Activated naive CD8-positive, alpha-beta T cell treated with anti-CD3 and anti-CD28 coated beads, Interleukin-2, amount 10 ng/mL, durations not matched to agents 7 days and 5 days (primary cell): Measurements from ENCODE around the gene VDAC1. TPM values are rescaled to one million over a fixed set of nuclear protein-coding genes. Genes with fewer than 3 reads are reported as not detected.

Experiments
- ATAC-seq: fragments of 150-1000 bp; cut with Tn5 transposase; one replicate; pipeline ENCODE4 v1.10.0; 2021; ENCODE audit warnings: low read depth, moderate library complexity
- POLR2A ChIA-PET: fragments of 350-600 bp; sonication (Branson Sonifier 250); formaldehyde crosslinking; loops from one replicate; lab custom pipeline; 2021; ENCODE audit warnings: antibody characterized with exemption; lab: Charles Lee
- DNase-seq: peaks from one replicate; pipeline ENCODE4 v3.0.0; 2021
- H3K27ac Mint-ChIP-seq: one replicate; pipeline ENCODE4 v1.8.0; 2022; ENCODE audit warnings: mild to moderate bottlenecking, mixed read lengths
- H3K27me3 Mint-ChIP-seq: one replicate; pipeline ENCODE4 v1.8.0; 2022; ENCODE audit warnings: mild to moderate bottlenecking, moderate library complexity, mixed read lengths
- H3K36me3 Mint-ChIP-seq: one replicate; pipeline ENCODE4 v1.8.0; 2021; ENCODE audit warnings: mild to moderate bottlenecking, mixed read lengths
- H3K4me1 Mint-ChIP-seq: one replicate; pipeline ENCODE4 v1.8.0; 2021; ENCODE audit warnings: mixed read lengths
- H3K4me3 Mint-ChIP-seq: one replicate; pipeline ENCODE4 v1.8.0; 2022; ENCODE audit warnings: mild to moderate bottlenecking, moderate library complexity, mixed read lengths
- H3K9me3 Mint-ChIP-seq: one replicate; pipeline ENCODE4 v1.8.0; 2021; ENCODE audit warnings: mixed read lengths
- total RNA-seq, 2 experiments: library from RNA; stranded (reverse); gene quantifications; one replicate each; pipeline ENCODE4 v1.2.3, GENCODE V29; 2021

The VDAC1 gene
- total RNA-seq, 2 experiments from 2014 or later: 194 to 199 TPM

DNA sequence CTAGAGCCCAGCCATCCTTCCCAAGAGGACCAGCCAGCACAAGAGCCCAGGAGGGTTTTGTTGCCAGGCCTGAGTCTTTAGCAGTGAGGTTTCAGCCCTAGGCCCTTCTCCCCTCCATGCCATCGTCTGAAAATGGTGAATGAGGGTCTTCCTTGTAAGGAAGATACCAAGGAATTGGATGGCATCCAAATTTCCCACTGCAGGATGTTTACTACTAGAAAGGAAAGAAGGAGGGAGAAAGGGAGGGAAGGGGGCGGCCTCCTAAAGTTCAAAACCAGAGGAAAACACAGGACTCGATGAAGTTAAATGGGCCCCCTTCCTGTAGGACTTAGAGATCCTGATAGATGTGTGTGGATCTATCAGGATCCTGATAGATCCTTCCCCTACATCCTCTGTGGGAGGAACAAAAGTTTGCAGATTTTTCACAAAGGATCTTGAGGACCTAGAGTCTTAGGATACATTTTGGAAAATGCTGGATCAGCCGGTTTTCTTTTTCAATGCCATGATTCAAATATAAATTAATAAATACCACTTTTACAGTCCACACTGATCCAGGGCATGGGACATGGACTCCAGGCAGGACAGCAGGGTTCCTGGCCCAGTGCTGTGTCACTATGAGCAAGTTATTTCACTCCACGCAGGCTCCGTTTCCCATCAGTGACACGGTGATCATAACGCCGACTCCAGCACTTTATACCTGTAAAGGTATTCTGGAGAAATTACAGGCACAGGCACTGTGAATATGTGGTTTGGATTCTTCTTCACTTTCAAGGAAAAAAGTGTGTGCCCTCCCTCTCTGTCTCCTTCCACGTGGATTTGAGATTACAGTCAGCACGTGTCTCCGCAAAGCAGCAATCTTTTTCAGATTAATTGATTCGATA is 77.2 kb downstream of the VDAC1 start:
- no peak overlapping the region for H3K27ac Mint-ChIP-seq
- DNase-seq (no peak), ATAC-seq (no peak)
- no peaks in the 10 kb centered on the region for H3K9me3 Mint-ChIP-seq
- POLR2A ChIA-PET: no interaction called here
- H3K4me1 Mint-ChIP-seq: peaks cover 7% of the 10 kb centered on the region
- H3K36me3 Mint-ChIP-seq: no peaks in the 10 kb centered on the region
- H3K27me3 Mint-ChIP-seq: peaks cover 3% of the 10 kb centered on the region
- H3K4me3 Mint-ChIP-seq: no peak overlapping the region

DNA sequence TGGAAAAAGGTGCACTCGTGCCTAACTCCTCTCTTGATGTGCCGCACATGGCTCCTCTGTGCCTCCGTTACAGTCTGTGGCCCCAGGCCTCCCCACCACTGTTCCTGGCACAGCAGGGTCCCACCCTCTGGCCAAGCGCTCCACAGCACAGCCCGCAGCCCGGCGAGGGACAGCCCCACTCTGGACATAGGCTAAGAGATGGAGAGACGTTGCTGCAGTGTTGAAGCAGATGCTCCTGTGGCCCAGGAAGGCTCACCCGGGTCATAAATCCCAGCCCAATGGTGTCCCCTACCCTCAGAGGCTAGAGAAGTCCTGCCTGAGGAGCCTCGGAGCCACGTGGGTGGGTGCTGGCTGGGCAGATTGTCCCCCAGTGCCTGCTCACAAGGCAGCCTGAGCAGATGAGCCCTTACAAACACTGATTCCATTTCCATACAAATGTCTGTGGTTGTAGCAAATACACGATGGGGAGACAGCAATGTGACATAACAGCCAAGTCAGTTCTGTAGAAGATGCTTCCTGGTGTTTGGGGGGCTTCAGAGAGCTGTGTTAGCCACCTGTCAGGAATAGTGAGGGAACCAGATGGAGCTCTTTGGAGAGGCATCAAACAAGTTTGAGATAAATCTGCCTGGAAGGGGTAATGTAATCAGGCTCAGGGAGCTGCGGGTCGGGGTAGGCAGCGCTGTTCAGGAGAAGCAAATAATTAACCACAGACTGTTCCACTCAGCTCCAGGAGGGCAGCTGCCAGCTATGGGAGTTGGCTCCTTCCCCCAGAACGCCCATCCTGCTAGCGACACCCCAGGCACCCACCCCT is 78.1 kb downstream of the VDAC1 start:
- H3K4me1 Mint-ChIP-seq: peaks cover 7% of the 10 kb centered on the region
- H3K9me3 Mint-ChIP-seq: no peaks in the 10 kb centered on the region
- no peak for DNase-seq
- no peaks in the 10 kb centered on the region for H3K36me3 Mint-ChIP-seq
- ATAC-seq: no peak
- H3K27me3 Mint-ChIP-seq: peaks cover 3% of the 10 kb centered on the region
- POLR2A ChIA-PET: no interaction called here
- no peak overlapping the region for H3K27ac Mint-ChIP-seq
- no peak overlapping the region for H3K4me3 Mint-ChIP-seq

DNA sequence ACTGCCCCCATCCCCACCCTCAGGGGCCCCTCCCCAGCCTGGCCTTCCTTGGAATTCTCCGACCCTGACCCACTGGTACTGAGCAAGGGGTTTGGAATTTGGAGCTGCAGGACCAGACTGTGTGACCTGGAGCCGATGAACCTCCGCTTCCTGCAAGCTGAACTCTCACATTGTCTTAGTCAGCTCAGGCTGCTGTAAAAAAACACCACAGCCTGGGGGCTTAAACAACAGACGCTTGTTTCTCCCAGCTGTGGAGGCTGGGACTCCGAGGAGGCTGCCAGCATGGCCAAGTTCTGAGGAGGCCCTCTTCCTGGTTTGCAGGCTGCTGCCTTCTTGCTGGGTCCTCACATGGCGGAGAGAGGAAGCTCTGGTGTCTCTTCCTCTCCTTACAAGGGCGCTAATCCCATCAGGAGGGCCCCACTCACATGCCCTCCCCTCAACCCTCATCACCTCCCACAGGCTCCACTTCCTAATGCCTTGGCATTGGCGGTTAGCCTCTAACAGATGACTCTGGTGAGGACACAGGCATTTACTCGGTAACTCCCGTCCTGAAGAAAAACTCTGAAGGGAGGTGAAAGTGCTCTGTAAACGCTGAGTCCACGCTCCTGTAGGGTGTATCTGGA is 78.8 kb downstream of the VDAC1 start:
- H3K4me3 Mint-ChIP-seq: no peak overlapping the region
- no peak for DNase-seq
- no peak overlapping the region for H3K27ac Mint-ChIP-seq
- ATAC-seq: no peak
- no peaks in the 10 kb centered on the region for H3K36me3 Mint-ChIP-seq
- peaks cover 4% of the 10 kb centered on the region for H3K27me3 Mint-ChIP-seq
- H3K4me1 Mint-ChIP-seq: peaks cover 5% of the 10 kb centered on the region
- no peaks in the 10 kb centered on the region for H3K9me3 Mint-ChIP-seq
- POLR2A ChIA-PET: no interaction called here

DNA sequence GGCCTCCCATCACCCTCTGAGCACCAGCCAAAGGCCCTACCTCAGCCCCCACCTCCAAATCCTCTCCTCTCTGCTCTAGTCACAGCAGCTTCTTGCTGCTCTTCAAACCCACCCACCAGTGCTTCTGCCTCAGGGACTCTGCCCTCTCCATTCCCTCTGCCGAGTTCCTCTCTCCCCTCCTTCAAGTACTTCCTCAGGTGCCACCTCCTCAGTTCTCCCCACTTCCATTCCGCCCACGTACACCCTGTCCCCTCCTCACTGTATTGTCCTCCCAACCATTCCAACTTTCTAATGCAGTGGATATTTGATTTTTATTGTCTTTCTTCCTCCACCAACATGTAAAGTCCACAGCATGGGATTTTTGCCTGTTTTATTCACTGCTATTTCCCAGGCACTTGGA is 79.5 kb downstream of the VDAC1 start:
- POLR2A ChIA-PET: no interaction called here
- ATAC-seq (no peak), DNase-seq (no peak)
- Mint-ChIP-seq H3K27ac (no peak overlapping the region), H3K27me3 (peaks cover 6% of the 10 kb centered on the region), H3K4me3 (no peak overlapping the region), H3K9me3 (no peaks in the 10 kb centered on the region), H3K4me1 (peaks cover 3% of the 10 kb centered on the region), H3K36me3 (no peaks in the 10 kb centered on the region)

DNA sequence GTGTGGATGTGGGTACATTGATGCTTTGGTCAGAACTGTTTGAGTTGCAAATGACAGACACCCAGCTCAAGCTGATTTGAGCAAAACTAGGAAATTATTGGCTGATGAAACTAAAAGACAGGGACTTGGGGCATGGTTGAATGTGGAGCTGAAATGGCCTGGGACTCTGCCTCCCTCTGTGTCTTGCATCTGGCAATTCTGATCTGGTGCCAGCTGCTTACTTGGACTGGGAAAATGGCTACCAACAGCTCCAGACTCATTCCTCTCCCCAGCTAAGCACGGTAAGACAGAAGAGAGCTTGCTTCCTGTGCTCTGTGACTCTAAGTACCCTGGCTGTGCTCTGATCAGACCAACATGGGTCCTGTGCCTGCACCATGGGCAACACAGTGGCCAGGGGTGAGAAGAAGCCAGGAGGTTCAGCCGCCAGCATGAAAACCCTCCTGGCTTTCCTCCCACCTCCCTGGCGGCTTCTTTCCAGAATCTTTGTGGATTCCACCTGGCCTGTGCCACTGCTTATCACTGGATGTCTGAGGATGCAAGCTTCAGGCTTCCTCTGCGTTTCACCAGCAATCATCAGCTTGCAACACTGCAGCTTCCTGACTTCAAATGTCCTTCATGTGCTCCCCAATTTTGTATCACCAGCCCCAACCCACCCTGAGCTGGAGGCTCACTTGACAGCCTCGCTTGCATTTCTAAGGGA is 80.4 kb downstream of the VDAC1 start:
- no peaks in the 10 kb centered on the region for H3K4me1 Mint-ChIP-seq
- POLR2A ChIA-PET: no interaction called here
- H3K27ac Mint-ChIP-seq: no peak overlapping the region
- no peak for DNase-seq
- ATAC-seq: no peak
- H3K9me3 Mint-ChIP-seq: no peaks in the 10 kb centered on the region
- no peak overlapping the region for H3K4me3 Mint-ChIP-seq
- H3K36me3 Mint-ChIP-seq: no peaks in the 10 kb centered on the region
- H3K27me3 Mint-ChIP-seq: peaks cover 6% of the 10 kb centered on the region

DNA sequence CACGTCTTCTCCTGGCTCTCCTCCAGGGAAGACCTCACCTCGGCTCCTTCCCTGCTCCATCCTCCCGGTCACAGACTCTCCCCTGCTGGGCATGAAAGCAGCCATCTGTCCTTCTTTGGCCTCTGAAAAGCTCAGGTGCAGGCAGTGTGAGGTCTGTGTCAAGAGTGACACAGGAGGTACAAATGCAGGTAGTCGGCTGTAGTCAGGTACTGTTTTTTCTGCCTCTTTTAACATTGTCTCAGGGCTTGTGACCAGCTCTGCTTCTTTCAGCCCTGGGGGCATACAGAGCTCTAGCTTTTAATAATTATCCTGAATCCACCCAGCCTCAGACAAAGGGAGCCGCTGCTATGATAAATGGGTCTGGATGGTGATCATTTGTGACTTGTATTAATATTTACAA is 82.8 kb downstream of the VDAC1 start:
- Mint-ChIP-seq H3K27ac (no peak overlapping the region), H3K4me1 (no peaks in the 10 kb centered on the region), H3K4me3 (no peak overlapping the region), H3K9me3 (no peaks in the 10 kb centered on the region), H3K36me3 (no peaks in the 10 kb centered on the region), H3K27me3 (peaks cover 6% of the 10 kb centered on the region)
- DNase-seq (no peak), ATAC-seq (no peak)
- POLR2A ChIA-PET: no interaction called here

Other genes with a start within 250 kb of the VDAC1 start
- gene C5orf15, start 36.4 kb downstream of the VDAC1 start, total RNA-seq: 10 to 100 TPM; 19.1 to 24.8 TPM
- gene TCF7, start 109.7 kb upstream of the VDAC1 start, total RNA-seq: 100 to 1,000 TPM; 283 to 315 TPM
- gene SKP1, start 172.0 kb upstream of the VDAC1 start, total RNA-seq: 100 to 1,000 TPM; 193 to 206 TPM
- 100 to 1,000 TPM; 122 to 129 TPM for gene PPP2CA, start 221.1 kb upstream of the VDAC1 start, total RNA-seq